Heart left ventricle (tissue), 16 donors: ENCODE data around the gene URB2. TPM values are rescaled to one million over a fixed set of nuclear protein-coding genes. Genes with fewer than 3 reads are reported as not detected.

Source experiments
- ATAC-seq, 4 donors: fragments of 200-7000 bp; cut with Tn5 transposase; one replicate each; pipeline ENCODE4 v1.9.1; 2020 to 2022; ENCODE audit warnings: moderate library complexity in 4 of 4, mild to moderate bottlenecking in 3 of 4, moderate number of reproducible peaks in 1 of 4
- DNase-seq, 5 donors: peaks; one replicate each; pipeline ENCODE4 v3.0.0-alpha.2; 2020
- H3K27ac ChIP-seq, 12 donors: fragments of 200-600 bp; sonication (generic) in 4 of 12; one replicate each; pipeline versions ENCODE4 v1.5.0 to v1.8.0; 2016 to 2022; ENCODE audit warnings: mild to moderate bottlenecking in 2 of 12
- H3K27me3 ChIP-seq, 9 donors: fragments of 200-600 bp; sonication (generic) in 2 of 9; one replicate each; pipeline versions ENCODE4 v1.5.1 to v1.8.0; 2016 to 2022; ENCODE audit warnings: mild to moderate bottlenecking in 3 of 9
- H3K36me3 ChIP-seq, 9 donors: fragments of 200-600 bp; sonication (generic) in 2 of 9; one replicate each; pipeline versions ENCODE4 v1.5.0 to v1.8.0; 2018 to 2022; ENCODE audit warnings: mild to moderate bottlenecking in 2 of 9
- H3K4me1 ChIP-seq, 12 donors: fragments of 200-600 bp; sonication (generic) in 4 of 12; one replicate each; pipeline versions ENCODE4 v1.5.0 to v1.8.0; 2016 to 2022; ENCODE audit warnings: mild to moderate bottlenecking in 3 of 12
- H3K4me3 ChIP-seq, 12 donors: fragments of 200-600 bp; sonication (generic) in 4 of 12; one replicate each; pipeline versions ENCODE4 v1.5.0 to v1.8.0; 2017 to 2022; ENCODE audit warnings: mild to moderate bottlenecking in 9 of 12, moderate library complexity in 4 of 12
- H3K9me3 ChIP-seq, 12 donors: fragments of 200-600 bp; sonication (generic) in 4 of 12; one replicate each; pipeline versions ENCODE4 v1.5.0 to v1.8.0; 2016 to 2022; ENCODE audit warnings: mild to moderate bottlenecking in 1 of 12
- POLR2A ChIP-seq, 2 donors: fragments of 450-650 bp; IDR thresholded peaks; one replicate each; pipeline ENCODE4 v1.6.1; 2017; ENCODE audit warnings: antibody characterized with exemption in 2 of 2, mild to moderate bottlenecking in 2 of 2, moderate library complexity in 2 of 2
- WGBS, 4 donors: extraction: QIAGEN DNeasy Blood & Tissue Kit in 2 of 4; methylation state at CpG; one replicate each; pipeline versions ENCODE4 v1.1.5 to v1.1.7; 2013 to 2018; 5-methylcytosine and 5-hydroxymethylcytosine counted together
- intact Hi-C, 10 donors: fragments of 100-400 bp; cut with DNase I; formaldehyde crosslinking; loops; one replicate each; pipeline versions ENCODE4 v1.11.1 to v1.14.2; 2022
- polyA plus RNA-seq, 2 donors: library from polyadenylated mRNA; stranded (reverse); fragments of 200-250 nt; gene quantifications; one replicate each; pipeline ENCODE4 v1.2.3, GENCODE V29; 2013
- total RNA-seq, 9 donors: library from RNA; depleted of rRNA in 2 of 9; stranded (reverse); fragments of >200 nt in 2 of 9; fragmentation: NEBNext Ultra II Directional in 3 of 9; extraction: Animal tissue kit (Norgen Biotek cat#: 25700) in 3 of 9; gene quantifications; one replicate each; pipeline versions ENCODE4 v1.1.0 to v1.2.4, GENCODE V29; 2016 to 2023
- TF ChIP-seq, protein P1 (sequence below), 12 donors: fragments of 200-600 bp; sonication (generic) in 4 of 12; IDR thresholded peaks; one replicate each; pipeline versions ENCODE4 v1.5.0 to v1.8.0; 2018 to 2022; ENCODE audit warnings: antibody characterized with exemption in 12 of 12, mild to moderate bottlenecking in 5 of 12
- donor health status: ischemic (EF 13 %, LVEDD 7.1; RV severe dilation, severe dysfunction).
- donor health status: healthy with polysubstance abuse.
- donor health status: DM: no; HTN: yes; CAD: no.
- donor health status: DM: no; HTN: no; CAD: no.
- donor health status: ischemic (EF 25% LVEDD 6.9; RV normal size, moderate dysfunction).
- donor health status: ischemic (EF 25% LVEDD 5.7; RV mildly dilated, moderate dysfunction).
- donor health status: healthy.
- donor health status: DM: yes; HTN: yes; CAD: no.
- donor health status: ischemic (EF 35%, LVEDD 5.7; RV mildly dilated, moderate dysfunction).
- donor health status: nonischemic (EF 11% LVEDD 7.7; RV severe dilation, severe dysfunction).
- donor health status: DM: yes; HTN: yes; CAD: no.
- donor health status: PGD.
- donor health status: ischemic (EF 29% LVEDD 5.4; RV normal size, mild dysfunction).
- donor health status: nonischemic (EF 23%, LVEDD 6.1; RV moderate dilation, normal function).

URB2 gene
- total and polyA plus RNA-seq, 11 donors = 1.4 to 6.7 (median 5.0) TPM

DNA sequence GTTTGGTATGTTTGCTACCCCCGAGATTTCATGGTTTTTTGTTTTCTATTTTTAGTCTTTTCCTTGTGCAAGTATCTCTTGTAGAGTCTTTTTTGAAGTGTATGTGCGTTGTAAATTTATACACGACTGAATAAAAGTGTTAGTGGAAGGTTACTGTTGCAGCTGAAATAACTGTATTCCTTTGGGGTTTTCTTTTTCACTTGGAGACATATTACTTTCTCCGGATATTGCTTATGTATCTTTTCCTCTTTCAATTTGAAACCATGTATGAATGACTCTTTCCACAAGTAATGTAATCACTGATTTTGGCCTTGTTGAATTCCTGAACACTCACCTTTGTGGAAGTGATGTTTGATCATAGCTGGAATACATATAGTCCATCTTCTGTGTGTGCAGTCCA is 956 bp downstream of the URB2 start:
- DNase-seq = no peak
- peak overlapping the region in 4 of 12 donors; percentile 86 to 96 (median 88) for H3K27ac ChIP-seq
- peaks cover 0 to 10% (median 0%) of the 10 kb centered on the region in 9 donors for H3K36me3 ChIP-seq
- intact Hi-C loops = loop anchor here in 5 of 10 donors (2.0 kb wide), 1 partner anchor 68 kb away; the partner anchor contains the start of gene ABCB10 (in 5 of the 5)
- no peaks in the 10 kb centered on the region for H3K27me3 ChIP-seq
- H3K4me1 ChIP-seq = peaks cover 0 to 44% (median 30%) of the 10 kb centered on the region in 12 donors
- ATAC-seq = no peak
- peak overlapping the region; percentile 80 to 98 (median 95) for H3K4me3 ChIP-seq
- 6 to 8% (median 7%) methylated on average over 4 of the region's 4 CpGs for WGBS, 4 donors
- TF ChIP-seq, protein P1, sequence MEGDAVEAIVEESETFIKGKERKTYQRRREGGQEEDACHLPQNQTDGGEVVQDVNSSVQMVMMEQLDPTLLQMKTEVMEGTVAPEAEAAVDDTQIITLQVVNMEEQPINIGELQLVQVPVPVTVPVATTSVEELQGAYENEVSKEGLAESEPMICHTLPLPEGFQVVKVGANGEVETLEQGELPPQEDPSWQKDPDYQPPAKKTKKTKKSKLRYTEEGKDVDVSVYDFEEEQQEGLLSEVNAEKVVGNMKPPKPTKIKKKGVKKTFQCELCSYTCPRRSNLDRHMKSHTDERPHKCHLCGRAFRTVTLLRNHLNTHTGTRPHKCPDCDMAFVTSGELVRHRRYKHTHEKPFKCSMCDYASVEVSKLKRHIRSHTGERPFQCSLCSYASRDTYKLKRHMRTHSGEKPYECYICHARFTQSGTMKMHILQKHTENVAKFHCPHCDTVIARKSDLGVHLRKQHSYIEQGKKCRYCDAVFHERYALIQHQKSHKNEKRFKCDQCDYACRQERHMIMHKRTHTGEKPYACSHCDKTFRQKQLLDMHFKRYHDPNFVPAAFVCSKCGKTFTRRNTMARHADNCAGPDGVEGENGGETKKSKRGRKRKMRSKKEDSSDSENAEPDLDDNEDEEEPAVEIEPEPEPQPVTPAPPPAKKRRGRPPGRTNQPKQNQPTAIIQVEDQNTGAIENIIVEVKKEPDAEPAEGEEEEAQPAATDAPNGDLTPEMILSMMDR (IDR thresholded peaks at IDR 0.05) = no peak
- TF ChIP-seq POLR2A (IDR thresholded peaks at IDR 0.05) = no peak
- no peaks in the 10 kb centered on the region for H3K9me3 ChIP-seq

DNA sequence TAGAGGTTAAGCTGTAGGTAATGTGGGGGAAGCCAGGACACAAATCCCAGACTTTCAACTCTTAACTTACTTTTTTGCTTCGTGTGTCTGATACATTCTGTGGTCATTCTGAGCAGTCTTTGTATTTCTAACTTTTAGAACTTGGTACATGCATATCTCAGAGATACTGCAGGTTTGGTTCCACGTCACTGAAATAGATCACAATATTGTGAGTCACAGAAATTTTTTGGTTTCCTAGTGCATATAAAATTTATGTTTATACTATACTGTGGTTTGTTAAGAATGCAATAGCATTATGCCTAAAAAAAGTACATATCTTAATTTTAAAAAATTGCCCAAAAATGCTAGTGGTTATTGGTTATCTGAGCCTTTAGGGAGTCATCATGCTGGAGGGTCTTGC is 3.2 kb downstream of the URB2 start:
- ATAC-seq (no peak), DNase-seq (no peak)
- 89 to 94% (median 94%) methylated on average over 2 of the region's 2 CpGs for WGBS, 4 donors
- intact Hi-C loops = no loop called here
- no peaks in the 10 kb centered on the region for H3K27me3 ChIP-seq
- peaks cover 0 to 19% (median 4%) of the 10 kb centered on the region in 9 donors for H3K36me3 ChIP-seq
- no peaks in the 10 kb centered on the region for H3K9me3 ChIP-seq
- H3K27ac ChIP-seq = no peak overlapping the region
- peaks cover 0 to 25% (median 18%) of the 10 kb centered on the region in 12 donors for H3K4me1 ChIP-seq
- no peak for TF ChIP-seq POLR2A (IDR thresholded peaks at IDR 0.05)
- TF ChIP-seq, protein P1 (IDR thresholded peaks at IDR 0.05) = no peak
- H3K4me3 ChIP-seq = no peak overlapping the region

DNA sequence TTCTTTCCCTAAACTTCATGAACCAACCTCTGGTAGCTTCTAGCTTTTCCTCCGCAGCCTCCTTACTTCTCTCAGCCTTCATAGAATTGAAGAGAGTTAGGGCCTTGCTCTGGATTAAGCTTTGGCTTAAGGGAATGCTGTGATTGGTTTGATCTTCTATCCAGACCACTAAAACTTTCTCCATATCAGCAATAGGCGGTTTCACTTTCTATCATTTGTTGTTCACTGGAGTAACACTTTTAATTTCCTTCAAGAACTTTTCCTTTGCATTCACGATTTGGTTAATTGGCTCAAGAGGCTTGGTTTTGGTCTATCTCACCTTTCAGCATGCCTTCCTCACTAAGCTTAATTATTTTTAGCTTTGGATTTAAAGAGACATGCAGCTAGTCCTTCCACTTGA is 5.1 kb downstream of the URB2 start:
- WGBS, 4 donors = 75 to 81% (median 75%) methylated on average over 3 of the region's 3 CpGs
- no peaks in the 10 kb centered on the region for H3K9me3 ChIP-seq
- peaks cover 0 to 15% (median 11%) of the 10 kb centered on the region in 12 donors for H3K4me1 ChIP-seq
- TF ChIP-seq, protein P1 (IDR thresholded peaks at IDR 0.05) = no peak
- TF ChIP-seq POLR2A (IDR thresholded peaks at IDR 0.05) = no peak
- no peaks in the 10 kb centered on the region for H3K27me3 ChIP-seq
- intact Hi-C loops = no loop called here
- DNase-seq (no peak), ATAC-seq (no peak)
- peaks cover 0 to 38% (median 22%) of the 10 kb centered on the region in 9 donors for H3K36me3 ChIP-seq
- no peak overlapping the region for H3K27ac ChIP-seq
- H3K4me3 ChIP-seq = no peak overlapping the region

DNA sequence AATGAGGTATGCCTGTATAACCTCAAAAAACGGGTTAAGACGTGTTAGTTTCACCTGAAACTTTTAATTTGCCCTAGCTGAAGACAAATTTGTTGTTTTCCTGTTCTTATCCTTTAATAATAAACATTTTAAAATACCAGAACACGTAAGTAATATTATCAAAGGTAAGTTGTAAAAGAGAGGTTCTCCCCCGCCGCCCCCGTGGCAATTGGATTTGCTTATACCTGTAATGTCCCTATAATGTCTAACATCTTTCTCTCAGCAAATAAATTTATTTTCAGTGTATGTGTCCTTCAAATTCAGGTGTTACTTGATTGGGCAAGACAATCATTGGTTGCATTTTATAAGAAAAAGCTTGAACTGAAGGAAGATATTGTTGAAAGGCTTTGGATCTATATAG is 5.9 kb downstream of the URB2 start:
- H3K4me3 ChIP-seq = no peak overlapping the region
- no peak overlapping the region for H3K27ac ChIP-seq
- DNase-seq = no peak
- TF ChIP-seq, protein P1 (IDR thresholded peaks at IDR 0.05) = no peak
- TF ChIP-seq POLR2A (IDR thresholded peaks at IDR 0.05) = no peak
- intact Hi-C loops = no loop called here
- WGBS, 4 donors = 96% methylated on average over 6 of the region's 6 CpGs
- ATAC-seq = no peak
- H3K36me3 ChIP-seq = peaks cover 0 to 46% (median 30%) of the 10 kb centered on the region in 9 donors
- peaks cover 0 to 12% (median 7%) of the 10 kb centered on the region in 12 donors for H3K4me1 ChIP-seq
- H3K9me3 ChIP-seq = no peaks in the 10 kb centered on the region
- no peaks in the 10 kb centered on the region for H3K27me3 ChIP-seq
